Stimulated activated memory B cell treated with anti-CD40 and anti-IgM and Interleukin-4, amounts not matched to agents 10 μg/mL and 1 μg/mL and 100 μg/mL, for 72 hours (primary cell): ENCODE results near the gene RITA1.
A peak's percentile ranks its signal among the peaks of the same experiment; 100 is the strongest.
"Not testable (repeated sequence)": the region's sequence is repeated elsewhere in the genome, so short reads cannot be mapped to it uniquely, and the experiment has no call there.

ENCODE experiments used
- ATAC-seq: fragments of 150-1000 bp; cut with Tn5 transposase; 2 replicates; pipeline ENCODE4 v1.10.0; 2021
- H3K27ac Mint-ChIP-seq: one replicate; pipeline ENCODE4 v1.8.0; 2022; ENCODE audit warnings: mild to moderate bottlenecking, mixed read lengths
- H3K27me3 Mint-ChIP-seq: one replicate; pipeline ENCODE4 v1.8.0; 2022; ENCODE audit warnings: mixed read lengths
- H3K36me3 Mint-ChIP-seq: one replicate; pipeline ENCODE4 v1.8.0; 2022; ENCODE audit warnings: mixed read lengths
- H3K4me1 Mint-ChIP-seq: one replicate; pipeline ENCODE4 v1.8.0; 2022; ENCODE audit warnings: mixed read lengths
- H3K4me3 Mint-ChIP-seq: one replicate; pipeline ENCODE4 v1.8.0; 2022; ENCODE audit warnings: mild to moderate bottlenecking, moderate library complexity, mixed read lengths
- H3K9me3 Mint-ChIP-seq: one replicate; pipeline ENCODE4 v1.8.0; 2022; ENCODE audit warnings: mixed read lengths

The RITA1 gene

DNA sequence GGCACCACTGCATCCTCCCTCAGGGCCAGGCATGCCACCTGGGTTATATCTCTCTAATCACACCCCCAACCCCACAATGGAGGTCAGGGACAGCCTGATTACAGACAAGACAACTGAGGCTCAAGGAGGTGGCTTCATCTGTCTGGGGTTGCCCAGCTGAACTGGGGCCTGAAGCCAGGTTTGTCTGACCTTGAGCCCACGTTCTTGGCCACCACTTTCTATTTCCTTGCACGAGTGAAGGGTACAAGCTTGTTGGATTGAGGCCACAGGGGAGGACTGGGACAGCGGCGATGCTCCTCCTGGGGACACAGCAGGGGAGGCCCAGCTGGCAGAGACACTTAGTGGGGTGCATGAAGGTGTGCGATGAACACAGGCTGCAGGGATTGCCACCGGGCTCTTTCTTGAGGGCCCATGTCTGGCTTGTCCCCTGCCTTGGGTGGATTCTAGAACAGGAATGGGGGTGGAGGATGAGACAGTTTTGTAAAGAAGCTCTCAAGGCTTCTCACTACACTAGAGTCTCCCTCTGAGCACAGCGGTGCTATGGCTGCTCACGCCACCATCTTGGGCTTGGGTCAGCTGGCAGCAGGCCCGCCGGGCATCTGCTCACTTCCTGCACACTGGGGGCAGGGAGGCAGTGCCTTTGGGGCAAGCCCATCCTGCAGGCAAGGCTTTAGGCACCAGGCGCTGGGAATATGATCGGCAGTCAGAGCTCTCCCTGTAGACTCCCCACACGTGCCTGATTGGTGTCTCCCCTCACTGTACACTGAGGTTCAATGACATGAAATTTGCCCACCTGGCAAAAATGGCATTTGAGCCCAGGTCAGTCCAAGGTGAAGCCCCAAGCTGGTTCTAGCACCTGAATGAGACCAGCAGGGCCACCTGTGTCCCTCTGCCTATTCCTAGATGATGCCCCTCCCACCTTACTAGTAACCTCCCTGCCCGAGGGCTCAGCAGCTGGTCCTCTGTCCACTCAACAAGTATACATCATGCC lies 16.0 kb downstream of the RITA1 start:
- Mint-ChIP-seq H3K36me3 (no peaks in the 10 kb centered on the region), H3K4me1 (peaks cover 37% of the 10 kb centered on the region), H3K9me3 (no peaks in the 10 kb centered on the region), H3K27me3 (no peaks in the 10 kb centered on the region), H3K27ac (peak overlapping the region; percentile 67), H3K4me3 (no peak overlapping the region)
- ATAC-seq = no peak

DNA sequence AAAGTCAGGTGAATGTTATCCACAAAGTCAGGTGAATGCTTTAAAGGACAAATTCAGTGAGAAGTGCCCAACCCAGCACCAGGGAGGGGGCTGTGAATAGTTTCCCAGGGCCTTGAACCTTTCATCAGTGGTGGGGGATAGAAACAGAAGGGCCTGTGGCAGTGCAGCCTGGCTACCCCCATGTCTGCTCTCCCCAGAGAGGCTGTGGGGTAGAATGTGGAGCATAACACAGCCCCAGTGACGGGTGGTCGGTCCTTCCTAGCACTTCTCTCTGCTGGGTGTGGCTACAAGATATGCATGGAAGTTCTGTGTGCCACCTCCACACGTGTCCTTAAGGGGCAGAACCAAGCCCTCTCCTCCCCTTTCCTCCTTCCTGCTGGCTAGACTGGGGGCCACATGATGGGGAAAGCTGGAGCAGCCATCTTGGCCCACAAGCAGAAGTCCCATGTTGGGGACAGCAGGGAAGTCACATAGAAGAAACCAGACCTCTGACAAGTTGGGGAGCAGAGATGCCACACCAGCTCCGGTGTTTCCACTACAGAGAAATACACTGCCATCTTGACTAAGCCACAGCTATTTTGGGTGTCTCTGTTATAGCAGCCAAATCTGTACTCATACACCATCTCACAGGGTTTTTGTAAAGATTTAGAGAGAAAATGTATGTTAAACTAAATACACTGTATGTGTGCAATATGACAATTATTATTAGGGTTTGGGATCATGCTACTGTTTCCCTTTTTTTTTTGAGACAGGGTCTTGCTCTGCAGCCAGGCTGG lies 17.0 kb downstream of the RITA1 start:
- no peak for ATAC-seq
- H3K27ac Mint-ChIP-seq = peak overlapping the region; percentile 67
- peaks cover 38% of the 10 kb centered on the region for H3K4me1 Mint-ChIP-seq
- no peaks in the 10 kb centered on the region for H3K27me3 Mint-ChIP-seq
- H3K9me3 Mint-ChIP-seq = no peaks in the 10 kb centered on the region
- H3K4me3 Mint-ChIP-seq = no peak overlapping the region
- no peaks in the 10 kb centered on the region for H3K36me3 Mint-ChIP-seq

DNA sequence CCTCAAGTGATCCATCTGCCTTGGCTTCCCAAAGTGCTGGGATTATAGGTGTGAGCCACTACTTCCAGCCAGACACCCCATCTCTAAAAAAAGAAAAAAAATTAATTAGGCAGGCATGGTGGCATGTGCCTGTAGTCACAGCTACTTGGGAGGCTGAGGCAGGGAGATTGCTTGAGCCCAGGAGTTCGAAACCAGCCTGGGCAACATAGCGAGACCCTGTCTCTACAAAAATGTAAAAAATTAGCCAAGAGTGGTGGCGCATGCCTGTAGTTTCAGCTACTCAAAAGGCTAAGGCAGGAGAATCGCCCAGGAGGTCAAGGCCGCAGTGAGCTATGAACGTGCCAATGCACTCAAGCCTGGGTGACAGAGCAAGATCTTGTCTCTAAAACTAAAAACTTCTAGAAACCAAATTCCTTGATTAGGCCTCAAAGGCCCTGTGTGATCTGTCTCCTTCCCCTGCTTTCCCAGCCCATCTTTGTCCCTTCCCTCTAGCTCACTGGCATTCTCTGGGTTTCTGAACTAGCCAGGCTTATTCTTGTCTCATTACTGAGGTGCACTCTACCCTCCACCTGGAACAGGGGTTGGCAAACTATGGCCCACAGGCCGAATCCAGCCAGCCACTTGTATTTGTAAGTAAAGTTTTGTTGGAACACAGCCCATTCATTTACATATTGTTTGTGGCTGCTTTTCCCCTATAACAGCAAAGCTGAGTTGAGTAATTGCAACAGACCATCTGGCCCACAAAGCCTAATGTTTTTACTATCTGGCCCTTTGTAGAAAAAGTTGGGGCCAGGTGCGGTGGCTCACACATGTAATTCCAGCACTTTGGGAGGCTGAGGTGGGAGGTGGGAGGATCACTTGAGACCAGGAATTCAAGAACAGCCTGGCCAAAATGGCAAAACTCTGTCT lies 18.6 kb downstream of the RITA1 start:
- no peaks in the 10 kb centered on the region for H3K36me3 Mint-ChIP-seq
- no peaks in the 10 kb centered on the region for H3K27me3 Mint-ChIP-seq
- no peak overlapping the region for H3K4me3 Mint-ChIP-seq
- no peak for ATAC-seq
- H3K27ac Mint-ChIP-seq = peak overlapping the region; percentile 78
- no peaks in the 10 kb centered on the region for H3K9me3 Mint-ChIP-seq
- peaks cover 45% of the 10 kb centered on the region for H3K4me1 Mint-ChIP-seq

DNA sequence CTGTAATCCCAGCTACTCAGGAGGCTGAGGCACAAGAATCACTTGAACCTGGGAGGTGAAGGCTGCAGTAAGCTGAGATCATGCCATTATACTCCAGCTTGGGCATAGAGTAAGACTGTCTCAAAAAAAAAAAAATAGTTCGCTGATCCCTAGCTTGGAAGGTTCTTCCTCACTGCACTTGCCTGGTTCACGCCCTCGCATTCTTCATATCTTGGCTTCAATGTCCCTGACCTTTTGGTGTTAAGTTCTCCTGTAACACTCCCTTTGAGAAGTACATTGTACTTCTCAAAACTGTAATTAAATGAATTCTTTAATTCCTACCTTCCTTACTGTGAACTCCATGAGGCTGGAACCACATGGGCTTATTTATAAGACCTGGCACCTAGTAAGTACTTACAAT lies 19.3 kb downstream of the RITA1 start:
- Mint-ChIP-seq H3K27ac (peak overlapping the region; percentile 78), H3K4me1 (peaks cover 51% of the 10 kb centered on the region)

DNA sequence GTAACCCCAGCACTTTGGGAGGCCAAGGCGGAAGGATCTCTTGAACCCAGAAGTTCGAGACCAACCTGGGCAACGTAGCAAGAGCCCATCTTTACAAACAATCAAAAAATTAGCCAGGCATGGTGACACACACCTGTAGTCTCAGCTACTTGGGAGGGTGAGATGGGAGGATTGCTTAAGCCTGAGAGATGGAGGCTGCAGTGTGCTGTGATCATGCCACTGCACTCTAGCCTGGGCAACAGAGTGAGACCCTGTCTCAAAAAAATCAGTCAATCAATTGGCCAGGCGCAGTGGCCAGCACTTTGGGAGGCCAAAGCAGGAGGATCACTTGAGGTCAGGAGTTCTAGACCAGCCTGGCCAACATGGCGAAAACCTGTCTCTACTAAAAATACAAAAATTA lies 21.3 kb downstream of the RITA1 start:
- Mint-ChIP-seq H3K27ac (peak overlapping the region; percentile 91), H3K4me1 (peaks cover 57% of the 10 kb centered on the region)
- not testable (repeated sequence) for ATAC-seq, H3K9me3 Mint-ChIP-seq, H3K27me3 Mint-ChIP-seq, H3K4me3 Mint-ChIP-seq, H3K36me3 Mint-ChIP-seq

More for the DNA sequence above, 19.3 kb downstream of the RITA1 start:
- Mint-ChIP-seq H3K9me3 (no peaks in the 10 kb centered on the region), H3K27me3 (no peaks in the 10 kb centered on the region), H3K4me3 (no peak overlapping the region), H3K36me3 (no peaks in the 10 kb centered on the region)
- no peak for ATAC-seq

DNA sequence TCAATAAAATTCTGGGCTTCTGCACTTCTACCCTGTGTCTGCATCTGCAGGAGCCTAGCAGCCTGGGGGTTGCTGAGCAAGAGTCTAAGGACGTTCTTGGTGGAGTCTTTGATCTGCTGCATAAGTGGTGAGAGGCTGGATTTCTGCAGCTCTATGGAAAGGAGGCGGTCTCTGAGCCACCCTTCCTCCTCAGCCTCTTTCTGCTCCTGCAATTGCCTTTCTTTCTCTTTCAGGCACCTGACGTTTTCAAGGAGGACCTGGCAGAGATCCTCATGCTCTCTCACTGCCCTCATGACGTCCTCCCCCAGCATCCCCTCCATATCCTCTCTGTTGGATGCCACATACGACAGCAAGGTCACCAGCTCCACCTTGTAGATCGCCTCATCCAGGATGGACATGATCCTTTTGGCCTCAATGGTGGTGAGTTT lies 22.1 kb downstream of the RITA1 start:
- Mint-ChIP-seq H3K36me3 (no peaks in the 10 kb centered on the region), H3K4me3 (peak overlapping the region; percentile 71), H3K27ac (peak overlapping the region; percentile 91), H3K9me3 (no peaks in the 10 kb centered on the region), H3K27me3 (no peaks in the 10 kb centered on the region), H3K4me1 (peaks cover 57% of the 10 kb centered on the region)
- no peak for ATAC-seq

DNA sequence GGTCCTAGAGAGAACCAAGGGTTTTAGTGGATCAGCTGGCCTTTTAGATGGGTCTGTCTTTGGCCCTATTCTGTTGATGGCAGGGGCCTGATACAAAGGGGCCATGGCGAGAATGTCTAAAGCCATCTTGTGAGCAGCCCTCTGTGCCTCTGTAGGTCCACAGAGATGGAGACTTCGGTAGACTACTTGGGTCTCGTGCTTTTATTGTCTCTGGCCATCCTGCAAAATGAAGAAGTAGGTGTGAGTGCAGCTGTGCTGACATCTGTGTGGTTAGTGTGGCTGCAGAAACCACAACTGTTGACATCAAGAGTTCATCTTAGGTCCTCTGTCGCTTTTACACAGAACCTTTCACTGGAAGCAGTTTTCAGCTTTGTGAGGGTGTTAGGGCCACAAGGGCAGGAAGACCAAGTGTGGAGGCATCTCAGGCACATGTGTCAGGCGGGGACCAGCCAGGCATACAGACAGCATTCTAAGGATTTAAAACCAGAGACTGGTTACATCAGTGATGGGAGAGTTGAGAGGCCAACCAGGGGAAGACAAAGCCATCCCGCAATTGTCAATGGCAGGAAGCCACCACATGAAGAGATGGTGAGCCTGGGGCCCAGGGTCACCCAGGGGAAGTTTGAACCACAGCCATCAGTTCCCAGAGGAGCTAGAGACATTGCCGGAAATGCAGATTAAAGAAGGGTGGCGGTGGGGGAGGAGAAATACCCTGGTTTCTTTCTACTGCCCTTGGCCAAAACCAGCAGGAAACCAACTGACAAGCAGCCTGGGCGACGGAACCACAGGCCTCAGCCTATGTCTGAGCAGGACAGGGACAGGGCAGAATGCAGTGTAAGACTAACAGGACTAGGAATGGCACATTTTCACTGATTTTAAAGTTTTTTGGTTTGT lies 22.8 kb downstream of the RITA1 start:
- Mint-ChIP-seq H3K4me3 (peak overlapping the region; percentile 71), H3K27me3 (no peaks in the 10 kb centered on the region), H3K9me3 (no peaks in the 10 kb centered on the region), H3K27ac (peak overlapping the region; percentile 91), H3K36me3 (no peaks in the 10 kb centered on the region), H3K4me1 (peaks cover 57% of the 10 kb centered on the region)
- peak; percentile 93 for ATAC-seq

DNA sequence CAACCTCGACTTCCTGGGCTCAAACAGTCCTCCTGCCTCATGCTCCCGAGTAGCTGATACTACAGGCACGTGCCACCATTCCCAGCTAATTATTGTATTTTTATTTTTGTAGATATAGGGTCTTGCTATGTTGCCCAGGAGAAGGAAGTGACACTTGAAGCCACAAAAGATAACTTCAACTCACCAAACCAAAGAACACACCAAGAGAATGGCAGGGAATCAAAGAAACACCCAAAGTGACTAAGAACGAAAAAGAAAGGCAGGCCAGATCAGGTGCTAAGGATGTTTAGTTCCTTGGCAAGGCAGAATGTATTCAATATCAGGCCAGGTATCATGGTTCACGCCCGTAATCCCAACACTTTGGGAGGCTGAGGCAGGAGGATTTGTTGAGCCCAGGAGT lies 25.6 kb downstream of the RITA1 start:
- Mint-ChIP-seq H3K4me1 (peaks cover 58% of the 10 kb centered on the region), H3K36me3 (no peaks in the 10 kb centered on the region), H3K27me3 (no peaks in the 10 kb centered on the region), H3K9me3 (no peaks in the 10 kb centered on the region), H3K4me3 (no peak overlapping the region), H3K27ac (peak overlapping the region; percentile 69)
- ATAC-seq = no peak

DNA sequence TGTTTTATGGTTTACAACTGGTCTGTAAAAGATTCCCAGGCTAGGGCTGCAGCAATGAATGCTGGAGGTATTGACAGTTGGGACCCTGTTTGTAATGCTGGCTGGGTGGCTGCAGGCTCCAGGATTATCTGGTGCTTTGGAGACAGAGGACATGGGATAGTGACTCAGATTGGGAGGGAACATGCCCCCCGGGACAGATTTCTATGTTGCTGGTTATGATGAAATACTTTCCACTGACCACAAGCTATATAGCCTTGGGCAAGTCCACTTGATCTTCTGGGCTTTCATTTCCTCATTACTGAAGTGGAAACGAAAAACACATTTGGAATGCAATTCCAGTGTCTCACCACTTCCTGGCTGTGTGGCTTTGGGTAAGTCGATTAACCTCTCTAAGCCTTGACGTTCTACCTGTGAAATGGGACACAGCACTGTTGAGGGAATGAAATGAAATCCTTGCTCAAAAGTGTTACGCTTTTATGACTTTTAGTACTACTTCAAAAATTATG lies 29.4 kb downstream of the RITA1 start:
- Mint-ChIP-seq H3K36me3 (no peaks in the 10 kb centered on the region), H3K27me3 (no peaks in the 10 kb centered on the region), H3K9me3 (no peaks in the 10 kb centered on the region), H3K27ac (peak overlapping the region; percentile 69), H3K4me3 (no peak overlapping the region), H3K4me1 (peaks cover 35% of the 10 kb centered on the region)
- ATAC-seq = peak; percentile 87

DNA sequence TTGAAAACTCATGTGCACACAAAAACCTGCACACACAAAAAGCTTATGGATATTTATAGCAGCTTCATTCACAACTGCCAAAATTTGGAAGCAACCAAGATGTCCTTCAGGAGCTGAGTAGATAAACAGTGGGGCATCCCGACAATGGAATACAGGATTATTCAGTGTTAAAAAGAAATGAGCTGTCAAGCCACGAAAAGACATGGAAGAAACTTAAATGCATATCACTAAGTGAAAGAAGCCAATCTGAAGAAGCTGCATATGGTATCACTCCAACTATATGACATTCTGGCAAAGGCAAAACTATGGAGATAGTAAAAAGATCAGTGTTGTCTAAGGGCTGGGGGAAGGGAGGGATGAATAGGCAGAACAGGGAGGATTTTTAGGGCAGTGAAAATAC lies 30.5 kb downstream of the RITA1 start:
- no peaks in the 10 kb centered on the region for H3K27me3 Mint-ChIP-seq
- H3K4me1 Mint-ChIP-seq = peaks cover 27% of the 10 kb centered on the region
- no peak overlapping the region for H3K4me3 Mint-ChIP-seq
- H3K27ac Mint-ChIP-seq = peak overlapping the region; percentile 69
- no peak for ATAC-seq
- no peaks in the 10 kb centered on the region for H3K9me3 Mint-ChIP-seq
- no peaks in the 10 kb centered on the region for H3K36me3 Mint-ChIP-seq

DNA sequence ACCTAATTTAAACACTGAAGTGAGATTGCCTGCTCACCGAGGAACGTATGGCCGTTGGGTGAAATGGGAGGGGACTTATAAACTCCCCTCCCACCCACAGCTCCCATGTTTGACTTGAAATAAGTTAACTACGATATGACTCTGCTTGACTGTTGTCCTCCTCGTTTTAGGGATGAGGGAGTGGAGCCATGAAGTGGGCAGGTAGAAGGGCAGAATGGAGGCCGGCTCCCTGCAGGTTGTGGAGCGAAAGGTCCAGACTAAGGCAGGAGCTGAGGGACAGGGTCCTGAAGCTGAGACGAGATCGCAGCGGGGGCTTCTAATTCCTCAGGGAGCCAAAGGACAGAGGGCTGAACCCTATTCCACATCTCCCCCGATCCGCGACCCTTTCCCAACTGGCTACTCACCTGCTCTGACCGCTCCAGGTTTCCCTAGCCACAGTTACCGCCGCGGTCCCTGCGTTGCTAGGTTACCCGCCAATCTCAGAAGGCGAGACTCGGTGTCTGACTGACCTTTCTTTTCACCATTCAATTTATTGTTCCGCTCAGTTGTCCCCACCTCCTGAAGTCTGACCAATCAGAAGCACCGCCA lies 35.2 kb downstream of the RITA1 start:
- no peak for ATAC-seq
- Mint-ChIP-seq H3K4me1 (peaks cover 30% of the 10 kb centered on the region), H3K9me3 (no peaks in the 10 kb centered on the region), H3K27me3 (no peaks in the 10 kb centered on the region), H3K4me3 (peak overlapping the region; percentile 87), H3K27ac (peak overlapping the region; percentile 97), H3K36me3 (peaks cover 7% of the 10 kb centered on the region)

DNA sequence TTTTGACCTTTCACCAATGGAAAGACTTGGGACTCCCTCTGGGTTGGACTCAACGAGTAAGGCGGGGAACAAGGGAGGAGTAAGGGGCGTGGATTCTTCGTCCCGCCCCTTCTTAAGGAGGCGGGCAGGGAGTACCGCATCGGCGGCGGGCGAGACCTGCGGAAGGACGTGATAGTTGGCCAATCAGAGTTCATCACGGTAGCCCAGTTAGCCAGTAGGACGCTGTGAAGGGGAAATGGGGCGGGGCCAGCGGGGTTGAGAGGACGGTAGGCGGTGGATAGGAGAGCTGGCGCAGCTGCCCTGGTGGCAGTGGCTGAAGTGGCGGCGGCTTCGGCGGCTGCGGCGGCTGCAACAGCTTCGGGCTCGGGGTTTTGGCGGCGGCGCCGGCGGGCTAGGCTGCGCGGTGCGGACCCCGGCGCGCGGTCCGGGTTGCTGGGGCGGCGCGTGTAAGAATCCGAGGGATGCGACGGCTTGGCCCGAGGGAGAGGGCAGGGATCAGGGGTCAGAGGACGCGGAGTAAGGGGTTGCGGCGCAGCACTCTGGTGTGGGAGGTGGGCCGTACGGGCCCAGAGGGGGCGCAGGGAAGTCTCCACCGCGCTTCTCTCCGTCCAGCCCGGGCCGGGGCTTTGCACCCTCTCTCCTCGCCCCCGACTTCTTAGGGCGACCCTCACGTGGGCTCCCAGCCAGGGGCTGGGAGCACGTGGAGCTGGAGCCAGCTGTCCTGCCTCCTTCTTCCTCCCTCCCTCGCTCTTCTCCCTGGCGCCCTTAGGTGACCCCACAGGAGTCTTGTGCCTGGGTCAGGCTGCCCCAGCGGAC lies 35.9 kb downstream of the RITA1 start, which contains the start of gene TPCN1:
Gene TPCN1 (plus strand): TSS at position 284 of the 816 bp plus-strand sequence. CDS start 5,389 bp downstream, outside the sequence.
- H3K9me3 Mint-ChIP-seq = no peaks in the 10 kb centered on the region
- peak within 1 kb of the TSS; percentile 87 for H3K4me3 Mint-ChIP-seq
- H3K4me1 Mint-ChIP-seq = peaks cover 28% of the 10 kb centered on the region
- no peaks in the 10 kb centered on the region for H3K27me3 Mint-ChIP-seq
- ATAC-seq = peak; percentile 98
- peak within 1 kb of the TSS; percentile 97 for H3K27ac Mint-ChIP-seq
- peaks cover 7% of the 10 kb centered on the region for H3K36me3 Mint-ChIP-seq
